Endometrial microvascular endothelial cells (primary cell): ENCODE results near the gene APOL1. TPM values are rescaled to one million over a fixed set of nuclear protein-coding genes. Genes with fewer than 3 reads are reported as not detected.
"Not testable (repeated sequence)": the region's sequence is repeated elsewhere in the genome, so short reads cannot be mapped to it uniquely, and the experiment has no call there.

Experiments
- in situ Hi-C: cut with HindIII; loops from 2 replicates; pipeline ENCODE4 v1.10.0; 2017; ENCODE audit warnings: low sequenced_read_pairs, low pct_unique_long_range_greater_than_20kb; ENCODE audit errors: inconsistent ontology term
- total RNA-seq: library from RNA; depleted of rRNA; stranded (reverse); fragments of >200 nt; gene quantifications from one replicate; pipeline ENCODE4 v1.2.3, GENCODE V29; 2015; ENCODE audit errors: inconsistent ontology term

APOL1 gene
- total RNA-seq, 1 donor from 2014 or later = 37.2 TPM

DNA sequence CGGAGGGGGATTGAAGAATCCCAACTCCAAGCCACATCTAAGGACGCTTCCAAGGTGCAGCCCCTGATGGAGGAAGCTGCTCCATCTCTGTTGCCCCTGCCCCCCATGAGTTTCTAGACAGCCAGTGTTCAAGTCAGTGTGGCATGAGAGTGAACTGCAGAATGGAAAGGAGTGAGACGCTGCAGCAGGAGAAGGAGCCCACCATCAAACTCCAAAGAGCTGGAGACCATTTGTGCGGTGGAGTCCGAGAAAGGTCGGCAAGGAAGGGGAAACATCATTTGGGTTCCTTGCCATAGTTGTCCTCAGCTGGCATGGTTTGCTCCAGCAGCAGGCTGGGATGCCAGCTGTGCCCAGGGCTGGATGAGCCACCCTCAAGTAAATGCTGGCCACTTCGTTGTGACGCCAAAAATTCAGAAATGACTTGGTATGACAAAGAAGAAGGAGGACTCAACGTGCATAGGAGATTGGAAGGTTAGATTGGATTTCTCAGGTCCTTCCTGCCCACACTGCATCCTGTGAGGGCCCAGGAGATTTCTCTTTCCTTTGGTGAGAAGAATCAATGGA lies 30.0 kb upstream of the APOL1 start:
- in situ Hi-C loops = no loop called here

DNA sequence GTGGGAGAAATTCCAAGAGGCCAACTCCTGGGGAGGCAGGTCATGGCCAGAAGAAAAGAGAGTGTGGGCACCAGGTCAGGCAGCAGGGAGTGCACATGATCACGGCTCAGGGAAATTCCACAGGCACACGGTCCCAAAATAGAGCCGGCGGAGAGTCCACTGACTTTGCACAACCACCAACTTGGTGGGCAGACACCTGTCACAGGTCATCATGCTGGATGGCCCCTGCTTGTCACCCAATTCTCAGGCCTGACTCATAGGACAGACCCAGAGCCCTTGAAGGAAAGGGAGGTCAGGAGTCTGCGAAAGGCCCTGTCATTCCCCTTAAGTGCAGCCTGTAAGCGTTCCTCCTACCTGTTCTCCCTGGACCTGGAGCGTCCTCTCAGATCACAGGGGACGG lies 29.4 kb upstream of the APOL1 start:
- in situ Hi-C loops = no loop called here

DNA sequence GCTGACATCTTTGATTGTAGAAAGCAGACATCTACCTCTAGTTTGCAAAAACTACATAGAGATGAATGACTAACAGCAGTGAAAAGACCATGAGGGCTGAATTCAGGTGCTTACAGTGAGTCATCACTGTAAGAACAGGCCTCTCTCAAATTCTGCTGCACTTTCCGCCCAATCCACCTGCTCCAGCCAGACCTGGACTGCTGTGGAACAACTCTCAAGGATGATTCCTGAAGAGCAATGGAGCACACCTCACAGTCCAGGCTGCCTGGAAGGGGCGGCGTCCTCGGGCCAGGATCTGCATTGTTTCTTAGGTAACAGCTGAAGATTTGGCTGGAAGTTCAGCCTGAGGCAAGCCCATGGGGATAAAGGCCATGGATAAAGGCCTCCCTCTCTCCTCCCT lies 28.7 kb upstream of the APOL1 start:
- in situ Hi-C loops = no loop called here

DNA sequence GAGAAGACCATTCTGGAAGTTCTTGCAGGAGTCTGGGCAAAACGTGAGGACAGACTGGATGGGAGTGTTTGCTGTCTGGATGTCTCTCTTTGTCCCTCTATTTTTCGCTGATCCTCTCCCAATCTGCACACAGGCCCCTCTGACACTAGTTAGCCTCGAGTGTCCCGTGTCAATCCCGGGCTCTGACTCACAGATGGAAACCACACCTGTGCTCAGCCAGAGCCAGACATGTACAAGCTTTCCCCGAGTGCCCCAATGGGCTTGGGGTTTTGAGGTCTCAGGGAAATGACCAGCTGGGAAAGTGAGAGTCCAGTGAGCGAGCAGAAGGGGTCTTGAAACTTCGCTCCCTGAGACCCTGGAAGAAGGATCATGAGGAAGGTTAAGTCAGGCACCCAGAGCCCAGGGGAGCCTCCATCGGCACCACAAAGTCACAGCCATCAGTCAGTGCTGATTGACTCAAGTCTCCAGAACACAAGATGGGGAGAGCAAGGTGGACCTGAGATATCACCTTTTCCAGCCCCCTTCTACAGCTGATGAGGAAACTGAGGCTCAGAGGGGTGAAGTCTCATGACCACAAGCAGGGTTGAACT lies 27.5 kb upstream of the APOL1 start:
- in situ Hi-C loops = no loop called here

DNA sequence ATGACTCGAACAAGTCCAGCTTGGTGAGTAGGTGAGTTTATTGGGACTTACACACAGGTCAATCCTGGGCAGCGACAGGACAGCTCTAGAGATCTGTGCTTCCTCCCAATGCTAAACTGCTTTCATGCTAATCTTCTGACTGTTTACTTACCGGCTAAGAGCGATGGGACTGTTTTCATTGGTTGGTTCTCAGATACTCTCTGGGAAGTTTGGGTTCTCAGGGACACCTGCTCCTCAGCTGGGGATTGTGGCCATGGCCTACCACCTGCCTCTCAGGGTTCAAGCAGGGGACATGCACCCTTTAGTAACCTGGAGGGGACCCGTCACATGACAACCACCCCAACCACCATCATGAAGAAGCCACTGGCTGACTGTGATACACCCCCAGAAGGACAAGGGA lies 26.7 kb upstream of the APOL1 start:
- in situ Hi-C loops = no loop called here

DNA sequence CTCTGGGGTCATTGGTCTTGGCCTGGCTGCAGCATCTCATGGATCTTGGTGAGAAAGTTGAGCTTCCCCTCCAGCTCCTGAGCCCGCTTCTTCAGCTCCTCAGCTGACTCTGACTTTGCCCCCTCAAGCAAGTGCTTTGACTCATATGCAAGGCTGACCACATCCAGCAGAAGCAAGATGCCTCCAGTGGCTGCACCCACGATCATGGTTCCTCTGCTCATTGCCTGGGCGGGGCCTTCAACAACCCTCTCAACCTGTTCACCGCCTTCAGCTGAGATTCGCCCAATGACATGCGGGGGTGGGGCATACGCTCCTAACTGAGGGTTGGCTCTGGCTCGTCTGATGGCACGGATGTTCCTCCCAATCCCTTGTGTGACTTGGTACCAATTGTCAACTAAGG lies 25.5 kb upstream of the APOL1 start:
- in situ Hi-C loops = no loop called here

DNA sequence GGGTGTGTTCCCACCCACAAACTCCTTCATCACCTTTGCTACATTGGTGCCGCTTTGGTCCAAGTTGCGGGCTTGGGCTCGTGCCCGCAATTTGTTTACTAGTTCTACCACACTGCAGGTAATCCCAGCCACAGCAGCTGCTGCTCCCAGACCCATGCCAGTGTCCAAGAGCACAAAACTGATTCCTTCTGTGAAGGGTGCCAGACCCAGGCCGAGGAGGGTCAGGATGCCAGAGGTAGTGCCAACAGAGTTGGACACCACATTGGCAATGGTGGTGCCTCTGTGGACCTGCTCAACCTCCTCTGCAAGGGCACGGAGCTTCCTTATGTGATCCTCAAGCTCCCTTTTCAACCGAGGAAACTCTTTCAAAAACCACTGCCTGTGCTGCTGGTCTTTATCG lies 25.1 kb upstream of the APOL1 start:
- in situ Hi-C loops = no loop called here

DNA sequence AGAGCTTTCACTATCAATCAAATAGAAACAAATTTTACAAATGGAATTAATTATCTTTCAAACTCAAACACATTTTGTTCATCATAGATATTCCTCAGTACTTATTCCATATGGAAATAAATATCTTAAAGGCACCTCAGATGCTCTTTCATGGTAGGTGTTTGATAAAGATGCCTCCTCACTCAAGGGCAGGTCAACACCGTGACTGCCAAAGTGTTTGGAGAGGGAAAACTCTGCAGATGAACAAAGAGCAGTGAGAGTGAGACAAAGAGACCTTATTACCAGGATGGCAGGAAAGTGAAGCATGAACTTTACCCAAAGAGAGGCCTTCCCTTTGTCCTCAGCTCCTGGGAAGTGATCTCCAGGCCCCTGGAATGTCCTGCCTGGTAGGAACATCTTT lies 24.6 kb upstream of the APOL1 start:
- in situ Hi-C loops = not testable (repeated sequence)

DNA sequence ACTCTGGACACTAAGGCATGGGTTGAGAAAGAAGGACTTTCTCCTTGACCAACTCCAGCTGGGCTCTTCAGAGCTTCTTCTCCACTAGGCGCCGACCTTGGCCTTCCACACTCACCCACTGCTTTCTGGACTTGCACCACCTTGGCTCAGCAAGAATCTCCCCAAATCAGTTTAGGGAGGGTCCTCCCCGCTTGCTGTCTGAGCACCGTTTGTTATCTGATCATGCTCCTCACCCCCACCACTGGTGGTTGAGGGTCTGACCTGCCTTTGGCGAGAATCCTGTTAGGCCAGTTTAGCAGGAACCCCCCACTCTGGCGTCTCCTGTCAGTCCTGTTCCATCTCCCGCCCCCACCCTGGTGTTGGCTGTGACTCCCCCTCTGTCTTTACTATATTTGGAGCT lies 24.0 kb upstream of the APOL1 start:
- in situ Hi-C loops = no loop called here

DNA sequence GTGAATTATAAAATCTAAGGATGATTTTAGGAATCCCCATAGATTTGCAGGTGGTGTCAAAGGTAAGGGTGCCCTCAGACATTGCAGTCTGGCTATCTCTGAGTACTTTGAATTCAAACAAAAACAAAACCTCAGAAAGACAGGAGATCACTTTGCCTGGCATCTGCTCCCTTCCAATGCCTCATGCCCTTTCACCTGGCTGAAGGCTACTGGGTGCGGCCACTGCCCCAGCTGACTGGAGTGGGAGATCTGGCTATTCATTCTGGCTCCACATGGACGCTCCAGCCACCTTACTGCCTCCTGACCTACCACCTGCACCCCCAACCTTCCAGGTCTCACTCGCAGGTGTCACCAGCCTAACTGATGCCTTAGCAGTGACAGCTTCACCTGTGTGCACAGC lies 23.3 kb upstream of the APOL1 start:
- in situ Hi-C loops = not testable (repeated sequence)

DNA sequence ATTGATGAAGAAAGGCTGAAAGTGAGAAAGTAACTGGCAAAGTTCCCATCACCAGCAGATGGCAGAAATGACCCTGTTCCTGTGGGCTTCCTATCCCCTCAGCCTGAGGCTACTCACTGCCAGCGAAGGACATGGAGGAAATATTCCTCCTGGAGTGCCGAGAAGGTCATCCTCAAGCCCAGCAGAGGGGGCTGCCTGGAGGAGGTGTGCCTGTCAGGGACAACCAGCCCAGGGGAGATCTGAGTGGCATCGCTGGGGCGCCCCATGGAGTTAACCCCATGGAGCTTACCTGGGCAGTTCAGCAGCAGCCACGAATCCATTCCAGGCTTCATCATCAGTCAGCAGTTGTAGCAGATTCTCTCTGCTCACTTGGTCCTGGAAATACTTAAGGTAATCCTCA lies 21.9 kb upstream of the APOL1 start:
- in situ Hi-C loops = not testable (repeated sequence)

DNA sequence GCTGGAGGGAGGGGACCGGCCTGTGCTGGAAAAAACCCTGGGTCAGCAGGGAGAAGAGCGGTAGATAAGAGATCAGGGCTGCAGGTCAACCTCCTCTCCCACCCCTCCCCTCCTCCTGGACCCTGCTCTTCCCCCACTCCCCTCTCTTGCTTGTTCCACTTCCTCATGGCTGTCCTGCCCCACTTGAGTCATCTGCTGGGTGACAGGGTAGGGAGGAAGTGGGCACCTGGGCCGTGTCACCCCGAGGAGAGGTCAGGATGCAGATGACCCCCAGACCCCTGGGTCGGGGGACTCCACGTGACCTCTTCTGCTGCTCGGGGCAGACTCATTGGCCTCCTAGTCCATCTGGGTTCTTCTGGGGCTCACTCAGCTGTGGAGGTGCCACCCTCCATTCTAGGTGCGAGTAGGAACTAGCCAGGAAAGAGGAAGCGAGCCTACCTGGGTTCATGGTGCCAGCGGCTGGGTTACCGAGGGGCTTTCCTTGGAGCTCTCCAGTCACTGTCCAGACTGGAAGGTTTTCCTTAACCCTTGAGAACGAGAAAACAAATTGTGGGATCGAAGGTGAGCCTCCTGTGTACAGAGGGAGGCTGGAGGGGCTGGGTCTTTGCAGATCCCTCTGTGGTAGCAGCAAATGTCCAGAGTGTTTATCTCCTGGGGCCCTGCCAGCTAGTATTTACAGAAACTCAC lies 20.1 kb upstream of the APOL1 start:
- in situ Hi-C loops = no loop called here

DNA sequence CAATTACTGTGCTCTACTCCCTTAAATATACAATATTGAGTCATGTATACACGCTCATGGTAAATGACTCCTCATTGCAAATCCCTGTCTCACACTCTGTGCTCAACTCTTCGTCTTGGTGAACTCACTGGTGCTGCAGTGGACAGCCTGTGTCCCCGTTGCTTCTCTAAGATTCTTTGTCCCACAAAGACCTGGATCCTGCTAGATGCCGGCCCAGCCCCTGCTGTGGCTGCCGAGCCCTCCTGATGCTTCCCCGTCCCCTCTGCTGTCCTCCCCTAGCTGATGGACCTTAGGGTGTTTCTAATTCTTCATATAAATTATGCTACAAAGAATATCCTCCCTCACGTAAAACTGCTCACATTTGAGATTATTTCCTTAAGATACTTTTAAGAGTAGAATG lies 19.1 kb upstream of the APOL1 start:
- in situ Hi-C loops = no loop called here

DNA sequence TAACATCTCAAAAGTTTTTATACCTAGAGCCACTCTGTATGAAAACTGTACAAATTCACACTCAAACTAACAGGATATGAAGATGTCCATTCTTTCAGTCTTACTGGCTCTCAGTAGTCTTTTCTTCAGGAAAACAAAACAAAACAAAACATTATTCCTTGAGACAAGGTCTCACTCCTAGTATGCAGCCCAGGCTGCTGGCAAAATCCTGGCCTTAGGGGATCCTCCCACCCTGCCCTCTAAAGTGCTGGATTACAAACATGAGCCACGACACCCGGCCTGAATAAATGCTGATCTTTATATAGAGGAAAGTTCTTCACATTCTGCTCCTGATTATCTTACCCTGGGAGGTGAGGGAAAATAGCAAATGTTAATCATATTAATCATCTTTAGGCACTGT lies 18.7 kb upstream of the APOL1 start:
- in situ Hi-C loops = no loop called here

DNA sequence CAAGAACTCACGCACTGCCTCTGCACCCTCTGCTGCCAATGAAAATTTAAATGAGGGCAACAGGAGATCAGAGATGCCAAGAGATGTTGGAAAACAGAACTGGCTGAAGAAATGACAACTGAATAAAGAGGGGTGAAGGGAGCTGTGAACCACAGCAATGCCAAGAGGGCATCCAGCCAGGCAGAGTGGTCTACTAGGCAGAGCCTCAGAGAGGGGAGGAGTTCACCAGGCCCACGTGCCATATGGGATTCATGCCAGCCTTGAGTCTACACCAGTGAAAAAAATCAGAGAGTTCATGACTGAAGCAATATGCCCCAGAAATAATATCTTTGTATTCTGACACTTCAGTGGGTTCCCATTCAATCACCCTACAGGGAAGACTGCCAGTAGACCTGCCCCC lies 18.0 kb upstream of the APOL1 start:
- in situ Hi-C loops = no loop called here

DNA sequence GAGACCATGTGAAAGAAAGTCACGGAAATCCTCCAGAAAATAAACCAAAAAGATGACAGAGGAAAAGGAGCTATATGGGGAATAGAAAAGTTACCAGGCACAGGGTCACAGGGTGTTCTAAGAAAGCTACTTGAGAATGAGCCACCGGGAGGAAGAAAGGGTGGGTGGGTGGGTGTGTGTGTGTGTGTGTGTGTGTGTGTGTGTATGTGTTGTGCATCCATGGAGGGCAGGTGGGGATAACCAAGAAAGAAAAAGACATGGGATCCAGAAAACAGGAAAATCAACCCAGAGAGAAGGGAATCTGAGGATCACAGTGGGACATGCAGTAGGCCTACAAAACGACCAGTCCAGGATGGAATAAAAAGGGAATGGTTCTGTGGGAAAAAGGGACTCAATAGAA lies 17.3 kb upstream of the APOL1 start:
- in situ Hi-C loops = no loop called here

DNA sequence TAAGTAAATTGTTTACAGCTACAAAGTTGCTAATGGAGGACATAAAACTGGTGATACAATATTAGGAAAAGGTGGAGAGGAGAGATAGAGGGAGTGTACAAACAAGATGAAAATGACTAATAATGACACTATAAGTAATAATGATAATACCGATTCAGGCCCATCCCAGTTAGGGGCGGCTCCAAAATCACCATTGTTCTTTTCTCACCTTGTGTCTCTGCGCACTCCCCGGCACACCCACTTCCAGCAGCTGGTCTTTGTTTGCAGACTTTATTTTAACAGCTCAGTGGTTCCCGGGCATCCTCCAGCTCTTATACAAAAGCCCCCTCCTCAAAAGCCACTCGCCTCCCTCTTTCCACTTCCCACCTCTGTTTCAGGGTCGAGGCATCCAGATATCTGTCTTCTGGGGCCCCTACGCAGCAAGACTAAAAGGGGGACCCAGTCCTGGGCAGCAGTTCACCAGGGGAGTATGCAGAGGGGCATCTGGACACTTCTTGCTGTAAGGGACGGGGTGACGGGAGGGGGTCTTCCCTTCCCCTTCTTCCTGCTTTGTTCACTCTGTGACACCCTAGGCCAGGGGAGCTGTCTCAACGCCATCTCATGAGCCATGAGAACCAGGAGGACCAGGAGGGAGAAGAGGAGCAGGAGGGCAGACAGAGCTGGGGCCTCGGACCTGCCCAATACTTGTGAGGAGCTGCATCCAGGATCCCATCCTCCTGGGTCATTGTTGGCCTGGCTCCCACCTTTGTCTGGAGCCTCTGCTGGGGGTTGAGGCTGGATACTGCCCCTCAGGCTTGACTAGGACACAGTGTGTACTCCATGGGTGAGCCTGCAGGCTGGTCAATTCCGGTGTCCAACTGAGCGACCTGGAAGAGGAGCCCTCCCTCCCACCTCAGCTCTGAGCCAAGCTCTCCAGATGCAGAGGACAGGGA lies 16.3 kb upstream of the APOL1 start:
- in situ Hi-C loops = no loop called here

DNA sequence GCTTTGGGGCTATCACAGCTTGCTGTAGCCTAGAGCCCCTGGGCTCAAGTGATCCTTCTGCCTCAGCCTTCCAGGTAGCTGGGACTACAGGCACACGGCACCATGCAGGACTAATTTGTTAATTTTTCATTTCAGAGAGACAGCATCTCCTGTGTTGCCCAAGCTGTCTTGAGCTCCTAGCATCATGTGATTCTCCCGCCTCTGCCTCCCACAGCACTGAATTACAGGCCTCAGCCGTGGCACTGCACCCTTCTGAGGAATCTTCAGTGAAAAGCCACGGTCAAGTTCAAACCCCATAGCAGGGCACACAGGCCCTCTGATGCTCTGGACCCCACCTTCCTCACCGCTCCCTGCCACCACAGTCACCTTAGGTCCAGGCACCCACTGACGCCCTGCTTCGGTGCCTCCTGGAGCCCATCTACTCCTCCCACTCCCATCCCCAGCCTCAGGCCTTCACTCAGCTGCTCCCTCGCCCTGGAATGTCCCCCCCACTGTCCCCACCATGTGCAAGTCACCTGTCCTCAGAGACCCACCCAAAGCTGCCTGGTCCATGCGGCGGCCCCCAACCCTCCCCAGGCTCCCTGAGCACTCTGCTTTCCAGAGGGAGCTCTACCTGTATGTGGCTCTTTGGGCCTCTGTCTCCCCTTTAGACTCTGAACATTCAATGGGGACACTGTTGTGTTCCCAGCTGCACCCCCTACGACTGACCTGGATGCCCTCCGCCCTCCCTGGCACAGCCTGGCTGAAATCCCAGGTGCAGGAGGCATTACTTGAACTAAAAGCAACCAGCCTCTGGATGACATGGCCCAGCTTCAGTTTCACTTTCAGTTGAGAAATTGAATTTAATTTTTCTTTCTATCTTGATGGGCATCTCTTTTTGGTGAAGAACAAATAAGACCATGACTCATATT lies 15.2 kb upstream of the APOL1 start:
- in situ Hi-C loops = no loop called here
